SK-N-MC (cell line): ENCODE data around the gene SERP2.

Experiments
- EZH2 ChIP-seq: fragments of 200-600 bp; sonication (generic); IDR thresholded peaks from one replicate; pipeline ENCODE4 v1.6.1; 2017; ENCODE audit warnings: antibody characterized with exemption
- POLR2AphosphoS5 ChIP-seq: IDR thresholded peaks from 2 replicates; pipeline ENCODE4 v1.6.1; 2012; ENCODE audit warnings: mild to moderate bottlenecking, low read depth, low read length, borderline replicate concordance

GRCh38 chr13:44409595-44409994 lies 36.0 kb downstream of the SERP2 start:
- TF ChIP-seq POLR2AphosphoS5 (no peak), EZH2 (no peak)
